K562 (cell line): ENCODE measurements around the gene USH2A. TPM values are rescaled to one million over a fixed set of nuclear protein-coding genes. Genes with fewer than 3 reads are reported as not detected.

ENCODE experiments used
- CBX3 ChIP-seq, 2 experiments: IDR thresholded peaks; 1 replicate in 1 of 2; 2 replicates in 1 of 2; pipeline ENCODE4 v1.6.1; 2012; ENCODE audit warnings: inconsistent platforms in 2 of 2, low read length in 2 of 2, borderline replicate concordance in 1 of 2, control low read depth in 1 of 2
- CBX8 ChIP-seq: fragments of 200-600 bp; sonication (generic); IDR thresholded peaks from 2 replicates; pipeline ENCODE4 v1.6.1; 2012; ENCODE audit warnings: borderline replicate concordance, mixed run types, low read depth, mild to moderate bottlenecking, moderate library complexity, mixed read lengths, low read length, control low read depth, inconsistent platforms; ENCODE audit not compliant: poor library complexity, severe bottlenecking; ENCODE audit errors: extremely low read depth
- CEBPG ChIP-seq, 3 experiments: fragments of 200-800 bp in 1 of 3; sonication (Bioruptor generic) in 1 of 3; sonication (generic) in 1 of 3; formaldehyde crosslinking in 1 of 3; IDR thresholded peaks in 2 of 3; conservative IDR thresholded peaks in 1 of 3; 2 replicates each; pipeline versions ENCODE4 v1.6.1 to v1.8.0; 2016 to 2022; ENCODE audit warnings: missing compliant biosample characterization in 2 of 3, missing genetic modification characterization in 2 of 3, mild to moderate bottlenecking in 1 of 3, missing genetic modification reagents in 1 of 3
- CTCF ChIP-seq, 3 experiments: IDR thresholded peaks in 2 of 3; conservative IDR thresholded peaks in 1 of 3; 2 replicates each; pipeline ENCODE4 v1.5.1; 2011 to 2012; ENCODE audit warnings: low read length in 3 of 3, mild to moderate bottlenecking in 3 of 3, control low read depth in 2 of 3, improper control_type of control experiment in 1 of 3, inconsistent platforms in 1 of 3, low read depth in 1 of 3, mixed read lengths in 1 of 3, moderate library complexity in 1 of 3; ENCODE audit not compliant: insufficient read depth in 2 of 3
- RAD21 ChIP-seq, 2 experiments: fragments of 250-450 bp in 1 of 2; fragments of 450-650 bp in 1 of 2; sonication (Bioruptor Pico) in 1 of 2; formaldehyde crosslinking in 1 of 2; IDR thresholded peaks in 1 of 2; conservative IDR thresholded peaks in 1 of 2; 2 replicates each; pipeline versions ENCODE4 v1.4.0 to v1.8.0; 2020 to 2022; ENCODE audit warnings: mild to moderate bottlenecking in 2 of 2, moderate library complexity in 1 of 2
- ZNF592 ChIP-seq: fragments of 450-650 bp; IDR thresholded peaks from 2 replicates; pipeline ENCODE4 v1.6.1; 2017; ENCODE audit warnings: antibody characterized with exemption, mild to moderate bottlenecking
- polyA plus RNA-seq, 8 experiments: library from polyadenylated mRNA; depleted of rRNA in 4 of 8; stranded (reverse) in 5 of 8; unstranded in 3 of 8; fragments of >200 nt; fragmentation: Nextera tagmentation in 2 of 8; fragmentation: Illumina TruSeq in 1 of 8; extraction: Ambion mirVana in 2 of 8; extraction: Trizol in 1 of 8; gene quantifications; 2 replicates each; pipeline versions ENCODE4 v1.2.1 to v1.2.3, GENCODE V29; 2011 to 2014; ENCODE audit warnings: inconsistent platforms in 1 of 8, missing spikeins in 1 of 8
- total RNA-seq, 7 experiments: library from RNA; depleted of rRNA in 6 of 7; stranded (reverse); fragments of >200 nt in 6 of 7; fragmentation: Illumina TruSeq in 2 of 7; extraction: Trizol in 2 of 7; gene quantifications; 2 replicates each; pipeline versions ENCODE4 v1.2.1 to v1.2.3, GENCODE V29; 2011 to 2021; ENCODE audit warnings: low replicate concordance in 1 of 7

USH2A gene
- total and polyA plus RNA-seq, 9 of the 15 experiments (the other 6 are each of a cell fraction or from before 2014, with no cell fraction given), result under 0.01 TPM; not detected in 7

- TF ChIP-seq CBX8 (no peak), RAD21 (CRISPR knock-in tag; conservative IDR thresholded peaks at IDR 0.05 in 1 of 2, IDR thresholded peaks at IDR 0.05 in 1 of 2) (peak; percentile 22 to 66; a peak in 2 of 4 replicates), CBX3 (IDR thresholded peaks at IDR 0.05; ENCODE audit: borderline replicate concordance in 1 of 2, low read length in 2 of 2) (no peak), CEBPG (CRISPR knock-in tag; IDR thresholded peaks at IDR 0.05) (no peak), CEBPG (tag; conservative IDR thresholded peaks at IDR 0.05 in 1 of 2, IDR thresholded peaks at IDR 0.05 in 1 of 2) (no peak), CTCF (IDR thresholded peaks at IDR 0.05 in 2 of 3, conservative IDR thresholded peaks at IDR 0.05 in 1 of 3; ENCODE audit: insufficient read depth in 2 of 3, low read depth in 1 of 3, low read length in 3 of 3) (peak; percentile 55 to 66 (median 66)), ZNF592 (no peak)
Measured at GRCh38 chr1:215710036-215710898, 713.0 kb downstream of the USH2A start (continued).
